ENCODE results near the gene PIGW. TPM values are rescaled to one million over a fixed set of nuclear protein-coding genes. Genes with fewer than 3 reads are reported as not detected.

PIGW gene
- total and polyA plus RNA-seq, 2 experiments from 2014 or later: 5.1 to 8.6 TPM

DNA sequence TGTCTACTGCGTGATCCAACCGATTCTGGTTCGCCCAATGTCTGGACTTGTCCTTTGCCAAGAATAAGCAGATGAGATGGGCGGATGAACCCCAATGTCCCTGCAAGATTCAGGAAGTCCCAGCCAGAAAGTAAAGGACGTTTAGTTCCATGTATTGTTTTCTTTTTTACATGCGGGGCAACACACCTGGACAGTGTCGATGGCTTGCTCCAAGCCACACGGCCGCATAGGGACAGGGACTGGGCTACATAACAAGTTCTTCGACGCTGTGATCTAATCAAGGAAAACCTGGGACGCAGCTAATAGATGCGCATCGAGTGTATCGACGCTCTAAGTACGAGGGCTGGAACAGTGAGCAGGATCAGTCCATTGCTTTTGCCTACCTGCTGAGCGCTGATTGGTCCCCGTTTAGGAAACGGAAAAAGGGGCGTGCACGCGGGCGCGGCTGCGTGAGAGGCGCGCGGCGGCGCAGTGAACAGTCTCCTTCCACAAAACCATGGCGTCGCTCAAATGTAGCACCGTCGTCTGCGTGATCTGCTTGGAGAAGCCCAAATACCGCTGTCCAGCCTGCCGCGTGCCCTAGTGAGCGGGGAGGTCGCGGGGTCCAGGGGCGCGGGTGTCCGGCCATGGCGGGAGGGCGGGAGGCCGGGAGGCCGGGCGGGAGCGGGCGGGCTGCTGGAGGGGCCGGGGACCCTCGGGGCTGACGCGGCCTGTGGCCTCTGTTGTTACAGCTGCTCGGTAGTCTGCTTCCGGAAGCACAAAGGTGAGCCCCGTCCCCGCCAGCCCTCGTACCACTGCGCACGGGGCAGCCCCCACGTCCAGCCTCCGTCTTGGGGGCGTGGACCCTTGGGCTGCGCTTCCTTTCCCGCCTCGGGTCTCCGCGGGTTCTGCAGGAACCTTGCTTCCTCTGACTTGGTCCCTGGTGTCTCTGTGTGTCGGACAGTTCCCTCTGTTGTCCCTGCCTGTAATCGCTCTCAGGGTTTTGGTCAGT is 48.3 kb upstream of the PIGW start, which contains the start of gene ZNHIT3:
Gene ZNHIT3 (plus strand): TSS at position 478 of the 991 bp plus-strand sequence. CDS start 19 bp downstream, at position 497.
- no peaks in the 10 kb centered on the region; the same call in 1 of the 2 replicates for H3K27me3 ChIP-seq (replicated peaks; ENCODE audit: insufficient read depth)
- peak within 1 kb of the TSS; percentile 94 for H3K4me2 ChIP-seq (ENCODE audit: unreplicated experiment)
- H3K79me2 ChIP-seq (ENCODE audit: insufficient read depth): peaks cover 49% of the 10 kb centered on the region
- H3K27ac ChIP-seq: no peak within 1 kb of the TSS
- H2AFZ ChIP-seq: peak within 1 kb of the TSS; percentile 100
- H3K9me2 ChIP-seq (ENCODE audit: insufficient read depth): no peaks in the 10 kb centered on the region
- H4K20me1 ChIP-seq (ENCODE audit: insufficient read depth): no peaks in the 10 kb centered on the region
- H3K9me3 ChIP-seq (ENCODE audit: low read depth): no peaks in the 10 kb centered on the region
- no peak for TF ChIP-seq EZH2phosphoT487 (IDR thresholded peaks at IDR 0.05; ENCODE audit: insufficient read depth, low read depth)
- no peak for TF ChIP-seq EZH2 (IDR thresholded peaks at IDR 0.05; ENCODE audit: insufficient read depth, poor library complexity, severe bottlenecking)
- peak within 1 kb of the TSS; percentile 78 for H3K9ac ChIP-seq
- no peaks in the 10 kb centered on the region for H3K36me3 ChIP-seq (ENCODE audit: low read depth)
- peak; percentile 99 for DNase-seq
- in situ Hi-C loops (cut with MboI): no loop called here
- no peaks in the 10 kb centered on the region for H3F3A ChIP-seq (ENCODE audit: insufficient read depth)
- peak within 1 kb of the TSS; percentile 77 for H3K4me3 ChIP-seq
- 1% methylated on average over 59 to 70 of the region's 73 CpGs for WGBS, 2 experiments (ENCODE audit: low coverage in 1 of 2, low lambda C conversion rate in 2 of 2, missing lambda C conversion rate in 2 of 2)
- 0 out of 2 replicates have a peak, but pooled peaks cover 5% of the 10 kb centered on the region for H3K4me1 ChIP-seq (ENCODE audit: insufficient read depth)

DNA sequence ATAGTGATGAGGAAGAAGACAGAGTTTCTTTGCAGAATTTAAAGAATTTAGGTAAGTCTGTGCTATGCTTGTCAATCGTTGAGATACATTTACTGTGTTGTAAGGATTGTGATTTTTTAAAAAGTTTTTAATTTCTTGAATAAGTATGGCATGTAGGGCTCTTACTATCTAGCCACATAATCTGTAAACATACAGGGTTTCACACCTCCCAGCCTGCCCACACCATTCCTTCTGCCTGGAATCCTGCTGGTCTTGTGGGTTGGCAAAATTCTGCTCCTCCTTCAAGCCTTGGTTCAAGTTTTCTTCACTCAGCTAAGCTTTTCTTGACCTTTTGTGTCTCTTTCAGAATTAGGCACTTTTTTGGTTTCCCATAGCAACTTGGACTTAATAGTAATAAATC is 40.8 kb upstream of the PIGW start:
- Histone ChIP-seq H3F3A (ENCODE audit: insufficient read depth) (peaks cover 14% of the 10 kb centered on the region), H3K27me3 (replicated peaks; ENCODE audit: insufficient read depth) (no peaks in the 10 kb centered on the region), H3K4me1 (ENCODE audit: insufficient read depth) (peaks cover 8% of the 10 kb centered on the region), H3K4me2 (ENCODE audit: unreplicated experiment) (no peak overlapping the region), H3K79me2 (ENCODE audit: insufficient read depth) (peaks cover 39% of the 10 kb centered on the region), H3K9me3 (ENCODE audit: low read depth) (no peaks in the 10 kb centered on the region), H3K27ac (0 out of 2 replicates have a peak overlapping the region, but pooled peaks have one; percentile 6), H3K9me2 (ENCODE audit: insufficient read depth) (no peaks in the 10 kb centered on the region), H4K20me1 (ENCODE audit: insufficient read depth) (no peaks in the 10 kb centered on the region), H3K9ac (no peak overlapping the region), H3K4me3 (no peak overlapping the region), H2AFZ (no peak overlapping the region), H3K36me3 (ENCODE audit: low read depth) (peaks cover 12% of the 10 kb centered on the region; the same call in 1 of the 2 replicates)
- TF ChIP-seq EZH2 (IDR thresholded peaks at IDR 0.05; ENCODE audit: insufficient read depth, poor library complexity, severe bottlenecking): no peak
- TF ChIP-seq EZH2phosphoT487 (IDR thresholded peaks at IDR 0.05; ENCODE audit: insufficient read depth, low read depth): no peak
- in situ Hi-C loops (cut with MboI): no loop called here
- DNase-seq: peak; percentile 39
- WGBS, 2 experiments (ENCODE audit: low coverage in 1 of 2, low lambda C conversion rate in 2 of 2, missing lambda C conversion rate in 2 of 2): 48 to 65% methylated on average over 1 of the region's 1 CpG

DNA sequence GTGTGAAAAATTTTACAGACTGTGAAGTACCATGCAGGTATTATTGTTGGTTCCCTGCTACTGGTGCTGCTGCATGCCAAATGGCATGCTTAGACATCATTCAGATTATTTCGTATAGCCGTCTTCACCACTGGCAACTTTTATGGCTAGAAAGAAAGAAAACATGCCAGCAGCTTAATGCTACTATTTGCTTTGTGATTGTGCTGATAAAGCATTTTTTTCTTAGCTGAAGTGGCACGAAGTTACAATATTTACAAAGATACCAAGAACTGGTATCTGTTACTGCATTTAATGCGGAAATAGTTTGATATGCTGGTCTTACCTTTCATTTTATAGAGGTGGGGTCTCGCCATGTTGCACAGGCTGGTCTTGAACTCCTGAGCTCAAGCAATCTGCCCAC is 40.1 kb upstream of the PIGW start:
- Histone ChIP-seq H3K27me3 (replicated peaks; ENCODE audit: insufficient read depth) (no peaks in the 10 kb centered on the region), H3K79me2 (ENCODE audit: insufficient read depth) (peaks cover 32% of the 10 kb centered on the region), H3K36me3 (ENCODE audit: low read depth) (peaks cover 12% of the 10 kb centered on the region; the same call in 1 of the 2 replicates), H3K9me2 (ENCODE audit: insufficient read depth) (no peaks in the 10 kb centered on the region), H4K20me1 (ENCODE audit: insufficient read depth) (no peaks in the 10 kb centered on the region), H3K27ac (no peak overlapping the region), H3K9me3 (ENCODE audit: low read depth) (no peaks in the 10 kb centered on the region), H3K4me2 (ENCODE audit: unreplicated experiment) (no peak overlapping the region), H3K4me3 (no peak overlapping the region), H2AFZ (no peak overlapping the region), H3K9ac (no peak overlapping the region), H3F3A (ENCODE audit: insufficient read depth) (peaks cover 14% of the 10 kb centered on the region), H3K4me1 (ENCODE audit: insufficient read depth) (peaks cover 8% of the 10 kb centered on the region)
- 79 to 85% methylated on average over 5 of the region's 5 CpGs for WGBS, 2 experiments (ENCODE audit: low coverage in 1 of 2, low lambda C conversion rate in 2 of 2, missing lambda C conversion rate in 2 of 2)
- in situ Hi-C loops (cut with MboI): no loop called here
- no peak for DNase-seq
- TF ChIP-seq EZH2 (IDR thresholded peaks at IDR 0.05; ENCODE audit: insufficient read depth, poor library complexity, severe bottlenecking) (no peak), EZH2phosphoT487 (IDR thresholded peaks at IDR 0.05; ENCODE audit: insufficient read depth, low read depth) (no peak)

DNA sequence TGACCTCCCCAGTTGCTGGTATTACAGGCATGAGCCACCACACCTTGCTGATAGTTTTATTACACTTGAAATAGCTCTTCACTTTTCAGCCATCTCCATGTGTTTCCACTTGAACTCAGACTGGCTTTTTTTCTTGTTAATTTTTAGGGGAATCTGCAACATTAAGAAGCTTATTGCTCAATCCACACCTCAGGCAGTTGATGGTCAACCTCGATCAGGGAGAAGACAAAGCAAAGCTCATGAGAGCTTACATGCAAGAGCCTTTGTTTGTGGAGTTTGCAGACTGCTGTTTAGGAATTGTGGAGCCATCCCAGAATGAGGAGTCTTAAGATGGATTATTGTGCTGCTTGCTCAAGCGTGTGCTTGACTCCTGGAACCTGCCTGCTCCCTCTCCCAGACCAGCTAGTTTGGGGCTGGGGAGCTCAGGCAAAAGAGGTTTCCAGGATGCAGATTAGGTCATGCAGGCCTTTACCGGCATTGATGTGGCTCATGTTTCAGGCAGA is 39.7 kb upstream of the PIGW start:
- H3K9ac ChIP-seq: no peak overlapping the region

More for the DNA sequence above, 39.7 kb upstream of the PIGW start:
- Histone ChIP-seq H3K36me3 (ENCODE audit: low read depth) (peaks cover 12% of the 10 kb centered on the region; the same call in 1 of the 2 replicates), H3K9me2 (ENCODE audit: insufficient read depth) (no peaks in the 10 kb centered on the region), H2AFZ (no peak overlapping the region), H3K4me3 (no peak overlapping the region), H3K27ac (no peak overlapping the region), H3K4me2 (ENCODE audit: unreplicated experiment) (no peak overlapping the region), H3K4me1 (ENCODE audit: insufficient read depth) (peaks cover 8% of the 10 kb centered on the region), H3F3A (ENCODE audit: insufficient read depth) (peaks cover 14% of the 10 kb centered on the region), H3K27me3 (replicated peaks; ENCODE audit: insufficient read depth) (no peaks in the 10 kb centered on the region), H3K79me2 (ENCODE audit: insufficient read depth) (peaks cover 27% of the 10 kb centered on the region), H3K9me3 (ENCODE audit: low read depth) (no peaks in the 10 kb centered on the region), H4K20me1 (ENCODE audit: insufficient read depth) (no peaks in the 10 kb centered on the region)
- TF ChIP-seq EZH2 (IDR thresholded peaks at IDR 0.05; ENCODE audit: insufficient read depth, poor library complexity, severe bottlenecking) (no peak), EZH2phosphoT487 (IDR thresholded peaks at IDR 0.05; ENCODE audit: insufficient read depth, low read depth) (no peak)
- 72 to 73% methylated on average over 3 of the region's 3 CpGs for WGBS, 2 experiments (ENCODE audit: low coverage in 1 of 2, low lambda C conversion rate in 2 of 2, missing lambda C conversion rate in 2 of 2)
- in situ Hi-C loops (cut with MboI): no loop called here
- DNase-seq: no peak
